ENCODE data around the gene CENPE. TPM values are rescaled to one million over a fixed set of nuclear protein-coding genes. Genes with fewer than 3 reads are reported as not detected.
A peak's percentile ranks its signal among the peaks of the same experiment; 100 is the strongest.

Gene CENPE
- total and polyA plus RNA-seq, 2 of the 8 experiments (the other 6 are each of a cell fraction or from before 2014, with no cell fraction given) = 2.1 to 49.0 TPM

DNA sequence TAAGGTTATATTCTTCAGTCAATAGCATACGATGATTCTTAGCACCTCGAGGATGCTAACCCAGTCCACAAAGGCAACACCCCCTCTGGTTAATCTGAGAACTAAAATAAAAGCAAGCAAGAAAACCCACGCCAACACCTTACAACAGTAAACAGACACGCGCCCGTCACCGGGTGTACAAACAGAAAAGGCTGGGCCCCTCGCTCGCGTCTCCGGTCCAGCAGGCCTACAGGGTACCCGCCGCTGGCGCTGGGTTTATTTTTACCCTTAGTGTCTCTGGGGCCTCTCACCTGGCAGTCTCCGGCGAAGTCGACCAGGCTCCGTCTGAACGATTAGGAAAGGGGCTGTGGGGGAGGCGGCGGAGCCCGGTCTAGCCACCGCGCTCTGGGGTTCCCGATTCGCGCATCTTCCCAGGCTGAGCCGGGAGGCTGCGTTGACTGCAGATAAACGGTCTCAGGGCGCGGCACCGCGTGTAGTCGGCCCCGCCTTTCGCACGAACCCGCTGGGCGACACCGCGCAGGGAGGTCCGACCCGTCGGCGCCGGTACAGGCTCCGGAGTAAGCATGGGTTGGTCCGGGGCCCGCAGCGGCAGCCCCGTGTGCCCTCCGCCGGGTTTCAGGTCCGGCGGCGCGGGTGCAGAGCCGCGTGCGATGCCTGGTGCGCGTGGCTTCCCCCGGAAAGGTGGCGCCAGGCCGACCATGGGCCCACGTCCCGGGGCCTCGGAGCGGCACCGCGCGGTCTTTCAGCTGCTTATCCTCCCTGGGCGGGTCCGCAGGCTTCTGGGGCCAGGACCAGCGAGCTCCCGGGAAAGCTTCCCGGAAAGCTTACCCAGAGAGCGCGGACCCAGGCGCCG lies 122.0 kb downstream of the CENPE start:
- Histone ChIP-seq H2BK12ac (ENCODE audit: low read depth, low read length) (no peak overlapping the region), H3K18ac (ENCODE audit: extremely low read depth, low read length) (0 out of 2 replicates have a peak overlapping the region, but pooled peaks have one; percentile 39), H3K56ac (replicated peaks; ENCODE audit: insufficient read length, low read depth, low read length) (no peak overlapping the region), H3K4me2 (ENCODE audit: insufficient read depth in 1 of 2, low read depth in 2 of 2, low read length in 2 of 2) (peak overlapping the region; percentile 71 to 87), H2BK120ac (replicated peaks; ENCODE audit: low read depth, low read length) (no peak overlapping the region), H3K23ac (ENCODE audit: insufficient read length) (no peak overlapping the region), H4K8ac (ENCODE audit: extremely low read depth, insufficient read depth, low read length) (peak overlapping the region; percentile 91), H2AK5ac (ENCODE audit: low read depth, low read length) (no peak overlapping the region), H4K91ac (replicated peaks; ENCODE audit: insufficient read length, low read length) (peak overlapping the region; percentile 77), H2BK20ac (ENCODE audit: low read length) (no peak overlapping the region), H4K20me1 (replicated peaks in 1 of 2; ENCODE audit: control insufficient read depth in 1 of 2, insufficient read depth in 2 of 2, low read length in 2 of 2) (peaks cover 0 to 2% of the 10 kb centered on the region in 2 experiments), H3K79me1 (ENCODE audit: low read depth, low read length) (no peaks in the 10 kb centered on the region), H3K4ac (replicated peaks; ENCODE audit: insufficient read length, low read depth, low read length) (no peak overlapping the region), H3K79me2 (ENCODE audit: control insufficient read depth in 1 of 2, insufficient read depth in 2 of 2, low read length in 2 of 2) (no peaks in the 10 kb centered on the region), H3K14ac (ENCODE audit: insufficient read length) (no peak overlapping the region), H2BK5ac (ENCODE audit: low read depth, low read length) (no peak overlapping the region; the same call in 1 of the 2 replicates), H3K27ac (ENCODE audit: low read depth, low read length) (no peak overlapping the region), H3K4me1 (replicated peaks in 1 of 4; ENCODE audit: control insufficient read depth in 3 of 4, insufficient read depth in 4 of 4, low read length in 3 of 4) (peaks cover 0 to 3% (median under 1%) of the 10 kb centered on the region in 4 experiments; a peak in 2 of 7 replicates), H3K27me3 (replicated peaks in 1 of 4; ENCODE audit: control insufficient read depth in 3 of 4, extremely low read depth in 1 of 4, insufficient read depth in 3 of 4, low read length in 3 of 4) (peaks cover 0 to 15% (median 13%) of the 10 kb centered on the region in 4 experiments; a peak in 4 of 7 replicates), H3K36me3 (ENCODE audit: control insufficient read depth in 2 of 4, insufficient read depth in 4 of 4, low read length in 3 of 4) (no peaks in the 10 kb centered on the region; a peak in 1 of 8 replicates), H3K23me2 (ENCODE audit: low read depth, low read length) (peaks cover 3% of the 10 kb centered on the region; the same call in 1 of the 2 replicates), H3K9me3 (ENCODE audit: insufficient read depth in 2 of 2, low read depth in 1 of 2, low read length in 1 of 2) (no peaks in the 10 kb centered on the region), H3K9ac (replicated peaks in 1 of 4; ENCODE audit: extremely low read depth in 1 of 4, low read depth in 3 of 4, low read length in 3 of 4) (peak overlapping the region; percentile 51 to 91 (median 80); a peak in 6 of 7 replicates), H2BK15ac (ENCODE audit: low read length) (no peak overlapping the region; the same call in 1 of the 2 replicates), H3K4me3 (ENCODE audit: extremely low read depth in 1 of 4, insufficient read depth in 2 of 4, low read depth in 3 of 4, low read length in 4 of 4) (peak overlapping the region; percentile 54 to 78 (median 76)), H4K5ac (ENCODE audit: insufficient read length, low read depth, low read length) (no peak overlapping the region), H2AFZ (ENCODE audit: low read length) (peak overlapping the region; percentile 95)
- 6% methylated on average over 70 of the region's 82 CpGs; no CpG with 5 or more reads in 1 of the 2 experiments for WGBS, 2 experiments (ENCODE audit: extremely low coverage in 1 of 2, insufficient coverage in 1 of 2, insufficient read length in 1 of 2, insufficient replicate concordance in 2 of 2, low coverage in 1 of 2, low lambda C conversion rate in 2 of 2, missing lambda C conversion rate in 1 of 2)
- POLR2A ChIA-PET (ENCODE audit: partially characterized antibody) = interaction anchor here (2.2 kb wide), 1 partner anchor 248 kb away, joined by 13 read pairs; the partner anchor contains the start of gene UBE2D3
- CTCF ChIA-PET (ENCODE audit: partially characterized antibody) = interaction anchor here (1.0 to 6.6 kb wide), 7 partner anchors 11 to 506 kb away, joined by 3 to 47 read pairs (median 3); partner anchors contain the start of gene BDH2
- DNase-seq (ENCODE audit: low read depth in 1 of 2, low spot score in 2 of 2) (peak in 1 of 2 experiments; percentile 82), FAIRE-seq (no peak)
- TF ChIP-seq, protein P1, sequence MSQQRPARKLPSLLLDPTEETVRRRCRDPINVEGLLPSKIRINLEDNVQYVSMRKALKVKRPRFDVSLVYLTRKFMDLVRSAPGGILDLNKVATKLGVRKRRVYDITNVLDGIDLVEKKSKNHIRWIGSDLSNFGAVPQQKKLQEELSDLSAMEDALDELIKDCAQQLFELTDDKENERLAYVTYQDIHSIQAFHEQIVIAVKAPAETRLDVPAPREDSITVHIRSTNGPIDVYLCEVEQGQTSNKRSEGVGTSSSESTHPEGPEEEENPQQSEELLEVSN (IDR thresholded peaks at IDR 0.05) = peak; percentile 93
- TF ChIP-seq PHF8 (conservative IDR thresholded peaks at IDR 0.05; ENCODE audit: low read depth, low read length) (peak; percentile 74), TAF7 (optimal IDR thresholded peaks at IDR 0.05; ENCODE audit: borderline replicate concordance, low read depth, low read length) (peak; percentile 51), POLR2A (IDR thresholded peaks at IDR 0.05; ENCODE audit: control extremely low read depth in 1 of 2, low read depth in 2 of 2, low read length in 2 of 2) (peak; percentile 61 to 76; a peak in 2 of 3 replicates), ASH2L (IDR thresholded peaks at IDR 0.05; ENCODE audit: low read length) (peak; percentile 95), EZH2 (IDR thresholded peaks at IDR 0.05; ENCODE audit: low read depth, low read length, severe bottlenecking) (peak; percentile 58), RBBP5 (IDR thresholded peaks at IDR 0.05; ENCODE audit: borderline replicate concordance, low read depth, low read length) (peak; percentile 93; the same call in 1 of the 2 replicates), MAFK (IDR thresholded peaks at IDR 0.05; ENCODE audit: low read depth, low read length) (no peak), TAF1 (IDR thresholded peaks at IDR 0.05; ENCODE audit: low read depth, low read length) (peak; percentile 68), POLR2AphosphoS5 (IDR thresholded peaks at IDR 0.05; ENCODE audit: low read depth, low read length) (peak; percentile 10; the same call in 1 of the 2 replicates)

All from H1 (cell line).